ENCODE measurements around the gene EIPR1.
"Not testable (repeated sequence)": the region's sequence is repeated elsewhere in the genome, so short reads cannot be mapped to it uniquely, and the experiment has no call there.

Gene EIPR1

DNA sequence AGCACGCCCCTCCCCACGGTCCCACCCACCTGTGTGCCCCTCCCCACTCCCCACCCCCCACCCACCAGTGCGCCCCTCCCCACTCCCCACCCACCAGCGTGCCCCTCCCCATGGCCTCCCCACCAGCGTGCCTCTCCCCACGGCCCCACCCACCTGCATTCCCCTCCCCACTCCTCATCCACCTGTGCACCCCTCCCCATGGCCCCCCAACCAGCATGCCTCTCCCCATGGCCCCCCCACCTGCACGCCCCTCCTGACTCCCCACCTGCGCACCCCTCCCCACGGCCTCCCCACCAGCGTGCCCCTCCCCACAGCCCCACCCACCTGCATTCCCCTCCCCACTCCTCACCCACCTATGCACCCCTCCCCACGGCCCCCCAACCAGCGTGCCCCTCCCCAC is 190.2 kb downstream of the EIPR1 start:
- Histone ChIP-seq H3K27me3 (ENCODE audit: control insufficient read depth, insufficient read depth, low read length) (no peaks in the 10 kb centered on the region), H3K4me1 (ENCODE audit: control insufficient read depth, insufficient read depth, low read length) (no peaks in the 10 kb centered on the region), H3K9ac (ENCODE audit: low read length) (no peak overlapping the region), H3K4me3 (ENCODE audit: low read depth, low read length) (no peak overlapping the region), H3K9me3 (ENCODE audit: control insufficient read depth, insufficient read depth, low read depth, low read length) (no peaks in the 10 kb centered on the region), H3K36me3 (ENCODE audit: control insufficient read depth, insufficient read depth, low read length) (peaks cover 19% of the 10 kb centered on the region), H3K27ac (ENCODE audit: low read depth, low read length) (no peak overlapping the region)

DNA sequence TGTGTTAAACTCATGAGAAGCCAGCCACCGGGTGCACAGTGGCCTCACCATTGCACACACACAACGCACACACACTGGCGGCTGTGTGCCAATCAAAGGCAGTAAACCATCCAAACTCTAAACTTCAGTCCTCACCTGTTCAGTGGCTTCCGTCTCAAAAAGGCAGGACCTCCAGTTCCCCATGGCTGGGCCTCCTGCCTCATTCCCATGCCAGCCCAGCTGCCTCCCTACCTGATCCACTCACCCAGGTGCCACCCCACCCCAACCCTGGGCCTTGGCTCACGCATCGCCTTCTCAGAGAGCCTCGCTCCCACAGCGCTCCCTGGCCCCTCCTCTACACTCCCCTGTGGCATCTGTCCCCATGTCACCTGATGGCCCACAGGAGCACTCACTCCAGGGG is 190.9 kb downstream of the EIPR1 start:
- no peaks in the 10 kb centered on the region for H3K4me1 ChIP-seq (ENCODE audit: control insufficient read depth, insufficient read depth, low read length)
- H3K36me3 ChIP-seq (ENCODE audit: control insufficient read depth, insufficient read depth, low read length): peaks cover 12% of the 10 kb centered on the region
- no peak overlapping the region for H3K27ac ChIP-seq (ENCODE audit: low read depth, low read length)
- no peak overlapping the region for H3K9ac ChIP-seq (ENCODE audit: low read length)
- H3K27me3 ChIP-seq (ENCODE audit: control insufficient read depth, insufficient read depth, low read length): no peaks in the 10 kb centered on the region
- no peaks in the 10 kb centered on the region for H3K9me3 ChIP-seq (ENCODE audit: control insufficient read depth, insufficient read depth, low read depth, low read length)
- no peak overlapping the region for H3K4me3 ChIP-seq (ENCODE audit: low read depth, low read length)

DNA sequence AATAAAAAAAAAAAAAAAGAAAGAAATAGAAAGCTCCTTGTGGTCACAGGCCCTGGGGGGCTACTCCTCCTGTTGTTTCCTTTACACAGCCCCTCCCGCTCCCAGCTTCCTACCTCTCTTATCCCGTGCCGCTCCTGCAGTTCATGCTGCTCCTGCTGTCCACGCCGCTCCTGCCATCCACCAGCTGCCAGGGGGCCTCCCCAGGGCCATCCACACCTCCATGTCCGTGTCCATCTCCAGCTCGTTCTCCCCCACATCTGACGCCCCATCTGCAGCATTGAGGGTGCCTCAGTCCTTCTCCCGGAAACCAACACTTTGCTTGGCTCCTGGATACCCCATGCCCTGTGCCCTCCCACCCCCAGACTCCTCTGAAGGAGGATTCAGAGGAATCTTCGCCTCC is 191.7 kb downstream of the EIPR1 start:
- H3K36me3 ChIP-seq (ENCODE audit: control insufficient read depth, insufficient read depth, low read length): peaks cover 12% of the 10 kb centered on the region

DNA sequence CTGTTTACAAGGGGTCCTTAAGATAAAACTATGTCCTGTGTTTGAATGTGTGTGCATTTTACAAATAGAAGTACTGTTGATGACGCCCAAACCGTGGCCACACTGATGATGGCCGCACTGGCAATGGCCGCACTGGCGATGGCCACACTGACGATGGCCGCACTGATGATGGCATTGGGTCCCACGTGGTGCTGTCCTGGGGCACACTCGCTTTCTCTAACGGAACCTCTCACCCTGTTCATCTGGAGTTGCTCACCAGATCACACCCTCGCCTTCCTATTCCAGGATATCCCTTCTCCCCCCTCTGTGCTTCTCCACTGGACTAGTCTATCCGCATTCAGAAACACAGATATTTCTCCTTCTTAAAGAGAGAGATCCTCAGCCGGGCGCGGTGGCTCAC is 192.4 kb downstream of the EIPR1 start:
- H3K9ac ChIP-seq (ENCODE audit: low read length): no peak overlapping the region
- H3K4me3 ChIP-seq (ENCODE audit: low read depth, low read length): no peak overlapping the region
- H3K4me1 ChIP-seq (ENCODE audit: control insufficient read depth, insufficient read depth, low read length): no peaks in the 10 kb centered on the region
- H3K27ac ChIP-seq (ENCODE audit: low read depth, low read length): no peak overlapping the region
- H3K36me3 ChIP-seq (ENCODE audit: control insufficient read depth, insufficient read depth, low read length): peaks cover 9% of the 10 kb centered on the region
- H3K27me3 ChIP-seq (ENCODE audit: control insufficient read depth, insufficient read depth, low read length): no peaks in the 10 kb centered on the region
- no peaks in the 10 kb centered on the region for H3K9me3 ChIP-seq (ENCODE audit: control insufficient read depth, insufficient read depth, low read depth, low read length)

More for the DNA sequence above, 191.7 kb downstream of the EIPR1 start:
- H3K9ac ChIP-seq (ENCODE audit: low read length): no peak overlapping the region
- H3K9me3 ChIP-seq (ENCODE audit: control insufficient read depth, insufficient read depth, low read depth, low read length): no peaks in the 10 kb centered on the region
- H3K4me3 ChIP-seq (ENCODE audit: low read depth, low read length): no peak overlapping the region
- no peaks in the 10 kb centered on the region for H3K27me3 ChIP-seq (ENCODE audit: control insufficient read depth, insufficient read depth, low read length)
- no peak overlapping the region for H3K27ac ChIP-seq (ENCODE audit: low read depth, low read length)
- H3K4me1 ChIP-seq (ENCODE audit: control insufficient read depth, insufficient read depth, low read length): no peaks in the 10 kb centered on the region

DNA sequence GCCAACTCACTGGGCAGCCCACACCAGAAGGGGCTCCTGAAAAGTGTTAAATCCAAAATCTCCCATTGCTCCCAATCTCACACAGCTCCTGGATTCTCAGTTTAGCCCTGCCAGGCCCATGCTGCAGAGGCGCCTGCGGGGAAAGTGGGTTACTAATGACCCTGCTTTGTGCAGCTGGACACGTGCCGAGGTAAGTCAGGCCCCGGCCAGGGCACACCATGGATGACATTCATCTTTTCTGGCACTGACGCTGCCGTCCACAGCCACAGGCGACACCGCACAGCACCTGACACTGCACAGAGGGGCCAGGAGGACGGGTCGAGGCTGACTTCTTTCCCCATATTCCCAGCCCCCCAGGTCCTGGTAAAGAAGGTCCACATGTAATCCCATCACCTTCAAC is 193.5 kb downstream of the EIPR1 start:
- peaks cover 9% of the 10 kb centered on the region for H3K36me3 ChIP-seq (ENCODE audit: control insufficient read depth, insufficient read depth, low read length)
- H3K4me1 ChIP-seq (ENCODE audit: control insufficient read depth, insufficient read depth, low read length): no peaks in the 10 kb centered on the region
- H3K9me3 ChIP-seq (ENCODE audit: control insufficient read depth, insufficient read depth, low read depth, low read length): no peaks in the 10 kb centered on the region
- H3K27me3 ChIP-seq (ENCODE audit: control insufficient read depth, insufficient read depth, low read length): no peaks in the 10 kb centered on the region
- H3K9ac ChIP-seq (ENCODE audit: low read length): no peak overlapping the region
- no peak overlapping the region for H3K27ac ChIP-seq (ENCODE audit: low read depth, low read length)
- H3K4me3 ChIP-seq (ENCODE audit: low read depth, low read length): no peak overlapping the region

DNA sequence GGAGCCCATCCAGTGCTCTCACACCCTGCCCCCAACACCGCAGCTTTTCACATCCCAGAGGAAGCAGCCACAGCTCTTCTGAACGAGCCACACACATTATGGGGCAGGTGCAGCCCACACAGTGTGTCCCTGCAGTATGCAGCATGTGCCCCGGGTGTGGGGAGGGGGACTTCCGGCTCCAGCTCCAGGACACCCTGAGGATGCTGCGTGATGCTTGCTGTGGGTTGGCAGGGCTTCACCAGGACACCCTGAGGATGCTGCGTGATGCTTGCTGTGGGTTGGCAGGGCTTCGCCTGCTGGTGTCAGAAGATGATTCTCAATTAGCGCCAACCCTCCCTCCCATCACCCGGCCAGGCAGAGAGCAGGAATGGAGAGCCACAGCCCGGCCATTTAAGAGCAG is 193.9 kb downstream of the EIPR1 start:
- no peak overlapping the region for H3K9ac ChIP-seq (ENCODE audit: low read length)
- no peaks in the 10 kb centered on the region for H3K9me3 ChIP-seq (ENCODE audit: control insufficient read depth, insufficient read depth, low read depth, low read length)
- H3K27me3 ChIP-seq (ENCODE audit: control insufficient read depth, insufficient read depth, low read length): no peaks in the 10 kb centered on the region
- no peaks in the 10 kb centered on the region for H3K4me1 ChIP-seq (ENCODE audit: control insufficient read depth, insufficient read depth, low read length)
- peaks cover 9% of the 10 kb centered on the region for H3K36me3 ChIP-seq (ENCODE audit: control insufficient read depth, insufficient read depth, low read length)
- H3K27ac ChIP-seq (ENCODE audit: low read depth, low read length): no peak overlapping the region
- no peak overlapping the region for H3K4me3 ChIP-seq (ENCODE audit: low read depth, low read length)

DNA sequence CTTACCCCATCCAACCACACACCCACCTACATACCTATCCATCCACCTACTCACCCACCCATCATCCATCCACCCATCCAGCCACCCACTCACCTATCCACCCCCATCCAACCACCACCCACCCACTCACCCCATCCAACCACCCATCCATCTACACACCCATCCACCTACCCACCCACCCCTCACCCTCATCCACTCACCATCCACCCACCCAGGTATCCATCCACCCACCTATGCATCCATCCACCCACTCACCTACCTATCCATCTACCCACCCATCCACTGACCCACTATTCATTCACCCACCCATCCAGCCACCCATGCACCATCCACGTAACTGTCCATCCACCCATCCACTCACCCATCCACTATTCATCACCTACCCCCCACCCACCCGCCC is 194.8 kb downstream of the EIPR1 start:
- Histone ChIP-seq H3K4me1 (ENCODE audit: control insufficient read depth, insufficient read depth, low read length) (no peaks in the 10 kb centered on the region), H3K27ac (ENCODE audit: low read depth, low read length) (no peak overlapping the region), H3K9me3 (ENCODE audit: control insufficient read depth, insufficient read depth, low read depth, low read length) (no peaks in the 10 kb centered on the region), H3K4me3 (ENCODE audit: low read depth, low read length) (no peak overlapping the region), H3K36me3 (ENCODE audit: control insufficient read depth, insufficient read depth, low read length) (peaks cover 9% of the 10 kb centered on the region), H3K27me3 (ENCODE audit: control insufficient read depth, insufficient read depth, low read length) (no peaks in the 10 kb centered on the region), H3K9ac (ENCODE audit: low read length) (no peak overlapping the region)

DNA sequence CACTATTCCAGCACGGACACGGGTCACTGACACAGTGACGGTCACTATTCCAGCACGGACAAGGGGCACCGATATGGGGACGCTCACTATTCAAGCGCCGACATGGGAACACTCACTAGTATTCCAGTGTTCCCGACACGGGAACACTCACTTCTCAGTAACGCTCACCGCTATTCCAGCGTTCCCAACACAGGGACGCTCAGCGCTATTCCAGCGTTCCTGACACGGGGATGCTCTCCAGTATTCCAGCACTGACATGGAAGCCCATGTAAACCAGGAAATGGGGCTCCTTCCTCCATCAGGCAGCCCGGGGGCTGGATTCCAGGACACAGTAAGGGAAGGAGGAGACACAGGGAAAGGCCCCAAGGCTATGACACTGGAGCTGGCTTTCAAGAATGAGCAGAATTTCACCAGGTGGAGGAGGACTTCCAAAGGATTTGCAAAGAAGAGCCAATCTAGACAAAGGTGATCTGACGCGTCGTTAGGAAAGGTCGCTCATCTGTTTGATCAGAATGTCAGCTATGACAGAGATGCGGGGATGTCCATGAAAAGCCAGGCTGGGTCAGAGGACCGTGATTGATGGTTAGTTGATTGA is 196.1 kb downstream of the EIPR1 start:
- H3K27me3 ChIP-seq (ENCODE audit: control insufficient read depth, insufficient read depth, low read length): no peaks in the 10 kb centered on the region
- no peaks in the 10 kb centered on the region for H3K9me3 ChIP-seq (ENCODE audit: control insufficient read depth, insufficient read depth, low read depth, low read length)
- H3K9ac ChIP-seq (ENCODE audit: low read length): no peak overlapping the region
- H3K4me1 ChIP-seq (ENCODE audit: control insufficient read depth, insufficient read depth, low read length): no peaks in the 10 kb centered on the region
- H3K27ac ChIP-seq (ENCODE audit: low read depth, low read length): no peak overlapping the region
- H3K36me3 ChIP-seq (ENCODE audit: control insufficient read depth, insufficient read depth, low read length): peaks cover 6% of the 10 kb centered on the region
- H3K4me3 ChIP-seq (ENCODE audit: low read depth, low read length): no peak overlapping the region

DNA sequence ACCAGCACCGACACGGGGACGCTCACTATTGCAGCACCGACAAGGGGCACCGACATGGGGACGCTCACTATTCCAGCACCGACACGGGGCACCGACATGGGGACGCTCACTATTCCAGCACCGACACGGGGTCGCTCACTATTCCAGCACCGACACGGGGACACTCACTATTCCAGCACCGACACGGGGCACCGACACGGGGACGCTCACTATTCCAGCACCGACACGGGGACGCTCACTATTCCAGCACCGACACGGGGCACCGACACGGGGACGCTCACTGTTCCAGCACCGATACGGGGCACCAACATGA is 196.8 kb downstream of the EIPR1 start:
- H3K27me3 ChIP-seq (ENCODE audit: control insufficient read depth, insufficient read depth, low read length); H3K9ac ChIP-seq (ENCODE audit: low read length); H3K36me3 ChIP-seq (ENCODE audit: control insufficient read depth, insufficient read depth, low read length); H3K27ac ChIP-seq (ENCODE audit: low read depth, low read length); H3K4me3 ChIP-seq (ENCODE audit: low read depth, low read length); H3K4me1 ChIP-seq (ENCODE audit: control insufficient read depth, insufficient read depth, low read length); H3K9me3 ChIP-seq (ENCODE audit: control insufficient read depth, insufficient read depth, low read depth, low read length): not testable (repeated sequence)

DNA sequence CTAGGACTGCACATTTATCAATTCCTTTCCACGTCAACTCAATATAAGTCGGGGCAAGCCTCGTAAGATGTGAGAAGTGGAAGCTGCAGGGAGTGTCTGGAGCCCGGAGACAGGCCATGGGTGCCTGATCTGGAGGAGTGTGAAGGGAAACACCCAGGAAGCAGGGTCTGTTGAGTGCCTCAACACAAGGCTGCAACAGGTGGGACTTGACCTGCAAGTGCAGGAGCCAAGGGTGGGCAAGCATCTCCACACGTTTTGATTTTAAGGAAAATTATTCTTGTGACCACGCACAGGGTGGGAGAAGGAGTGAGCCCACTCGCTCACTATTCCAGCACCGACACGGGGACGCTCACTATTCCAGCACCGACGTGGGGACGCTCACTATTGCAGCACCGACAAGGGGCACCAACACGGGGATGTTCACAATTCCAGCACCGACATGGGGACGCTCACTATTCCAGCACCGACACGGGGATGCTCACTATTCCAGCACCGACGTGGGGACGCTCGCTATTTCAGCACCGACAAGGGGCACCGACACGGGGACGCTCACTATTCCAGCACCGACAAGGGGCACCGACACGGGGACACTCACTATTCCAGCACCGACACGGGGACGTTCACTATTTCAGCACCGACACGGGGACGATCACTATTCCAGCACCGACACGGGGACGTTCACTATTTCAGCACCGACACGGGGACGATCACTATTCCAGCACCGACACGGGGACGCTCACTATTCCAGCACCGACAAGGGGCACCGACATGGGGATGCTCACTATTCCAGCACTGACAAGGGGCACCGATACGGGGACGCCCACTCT is 197.3 kb downstream of the EIPR1 start:
- no peaks in the 10 kb centered on the region for H3K27me3 ChIP-seq (ENCODE audit: control insufficient read depth, insufficient read depth, low read length)
- no peak overlapping the region for H3K9ac ChIP-seq (ENCODE audit: low read length)
- no peak overlapping the region for H3K4me3 ChIP-seq (ENCODE audit: low read depth, low read length)
- H3K36me3 ChIP-seq (ENCODE audit: control insufficient read depth, insufficient read depth, low read length): peaks cover 2% of the 10 kb centered on the region; the same call in 1 of the 2 replicates
- H3K4me1 ChIP-seq (ENCODE audit: control insufficient read depth, insufficient read depth, low read length): no peaks in the 10 kb centered on the region
- H3K9me3 ChIP-seq (ENCODE audit: control insufficient read depth, insufficient read depth, low read depth, low read length): no peaks in the 10 kb centered on the region
- H3K27ac ChIP-seq (ENCODE audit: low read depth, low read length): no peak overlapping the region

DNA sequence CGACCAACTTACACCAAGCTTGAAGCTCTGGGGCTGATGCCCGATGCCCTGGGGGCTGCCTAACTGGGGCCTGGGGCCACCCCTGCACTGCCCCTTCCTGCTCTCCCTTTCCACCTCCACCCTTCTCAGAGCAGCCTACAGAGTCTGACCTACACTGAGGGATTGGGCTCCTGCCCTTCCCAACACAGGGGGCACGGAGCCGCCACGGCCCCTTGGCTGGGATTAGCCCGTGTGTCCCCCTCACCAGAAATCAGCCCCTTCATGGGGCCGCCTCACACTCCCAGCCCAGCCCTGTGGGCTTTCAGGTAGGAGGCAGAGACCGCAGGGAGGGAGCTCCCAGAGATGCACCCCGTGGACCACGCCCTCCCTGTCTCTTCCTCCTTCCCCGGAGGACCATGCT is 198.0 kb downstream of the EIPR1 start:
- Histone ChIP-seq H3K27me3 (ENCODE audit: control insufficient read depth, insufficient read depth, low read length) (no peaks in the 10 kb centered on the region), H3K9ac (ENCODE audit: low read length) (no peak overlapping the region), H3K27ac (ENCODE audit: low read depth, low read length) (no peak overlapping the region), H3K9me3 (ENCODE audit: control insufficient read depth, insufficient read depth, low read depth, low read length) (no peaks in the 10 kb centered on the region), H3K4me3 (ENCODE audit: low read depth, low read length) (no peak overlapping the region), H3K36me3 (ENCODE audit: control insufficient read depth, insufficient read depth, low read length) (no peaks in the 10 kb centered on the region), H3K4me1 (ENCODE audit: control insufficient read depth, insufficient read depth, low read length) (no peaks in the 10 kb centered on the region)
